ENCODE data around the gene TUBGCP2. TPM values are rescaled to one million over a fixed set of nuclear protein-coding genes. Genes with fewer than 3 reads are reported as not detected.

Gene TUBGCP2
- polyA plus RNA-seq, 1 donor (not counting 4 experiments of a cell fraction or from before 2014, with no cell fraction given) = 55.8 TPM

DNA sequence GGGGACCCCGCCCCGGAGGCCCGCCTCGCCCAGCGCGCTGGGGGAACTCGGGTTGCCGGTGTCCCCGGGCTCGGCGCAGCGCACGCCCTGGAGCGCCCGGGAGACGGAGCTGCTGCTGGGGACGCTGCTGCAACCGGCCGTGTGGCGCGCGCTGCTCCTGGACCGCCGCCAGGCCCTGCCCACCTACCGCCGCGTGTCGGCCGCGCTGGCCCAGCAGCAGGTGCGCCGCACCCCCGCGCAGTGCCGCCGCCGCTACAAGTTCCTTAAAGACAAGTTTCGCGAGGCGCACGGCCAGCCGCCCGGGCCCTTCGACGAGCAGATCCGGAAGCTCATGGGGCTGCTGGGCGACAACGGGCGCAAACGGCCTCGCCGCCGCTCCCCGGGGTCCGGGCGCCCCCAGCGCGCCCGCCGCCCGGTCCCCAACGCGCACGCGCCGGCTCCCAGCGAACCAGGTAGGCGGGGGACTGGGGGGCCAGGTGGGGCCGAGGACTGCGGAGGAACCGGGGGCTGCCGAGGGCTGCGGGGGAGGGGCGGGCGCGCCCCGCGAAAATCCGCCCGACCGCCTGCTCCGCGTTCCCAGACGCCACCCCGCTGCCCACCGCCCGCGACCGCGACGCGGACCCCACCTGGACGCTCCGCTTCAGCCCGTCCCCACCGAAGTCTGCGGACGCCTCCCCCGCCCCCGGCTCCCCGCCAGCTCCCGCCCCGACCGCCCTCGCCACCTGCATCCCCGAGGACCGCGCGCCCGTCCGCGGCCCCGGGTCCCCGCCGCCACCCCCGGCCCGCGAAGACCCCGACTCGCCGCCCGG, 78.1 kb downstream of the TUBGCP2 start:
- dilution Hi-C loops (cut with MboI; ENCODE audit: extremely low pct_ligation_motif_present, low sequenced_read_pairs) = no loop called here
- DNase-seq (ENCODE audit: low read depth, low spot score) (no peak), FAIRE-seq (no peak)
- Histone ChIP-seq H3K9me1 (ENCODE audit: control insufficient read depth, extremely low read depth, insufficient read depth, low read length) (no peaks in the 10 kb centered on the region), H4K20me1 (ENCODE audit: control insufficient read depth, extremely low read depth, insufficient read depth, low read length) (no peaks in the 10 kb centered on the region), H3K4me1 (ENCODE audit: control insufficient read depth, extremely low read depth, insufficient read depth, low read length) (peaks cover 4% of the 10 kb centered on the region), H3K4me2 (ENCODE audit: control insufficient read depth, extremely low read depth, insufficient read depth, low read depth, low read length) (no peak overlapping the region), H2AFZ (ENCODE audit: control insufficient read depth, low read length) (no peak overlapping the region), H3K4me3 (ENCODE audit: control insufficient read depth in 2 of 3, extremely low read depth in 1 of 3, insufficient read depth in 2 of 3, low read depth in 1 of 3, low read length in 3 of 3) (no peak overlapping the region), H3K9ac (ENCODE audit: control insufficient read depth, extremely low read depth, insufficient read depth, low read length) (no peak overlapping the region), H3K36me3 (ENCODE audit: control insufficient read depth in 2 of 2, extremely low read depth in 1 of 2, insufficient read depth in 2 of 2, low read length in 2 of 2) (no peaks in the 10 kb centered on the region), H3K79me2 (ENCODE audit: control insufficient read depth, insufficient read depth, low read length) (no peaks in the 10 kb centered on the region), H3K27ac (ENCODE audit: control insufficient read depth, insufficient read depth, low read length) (no peak overlapping the region), H3K9me3 (ENCODE audit: control insufficient read depth, low read depth, low read length) (no peaks in the 10 kb centered on the region), H3K27me3 (ENCODE audit: control insufficient read depth, extremely low read depth, insufficient read depth, low read length) (peaks cover 76% of the 10 kb centered on the region)
- TF ChIP-seq, protein P1, sequence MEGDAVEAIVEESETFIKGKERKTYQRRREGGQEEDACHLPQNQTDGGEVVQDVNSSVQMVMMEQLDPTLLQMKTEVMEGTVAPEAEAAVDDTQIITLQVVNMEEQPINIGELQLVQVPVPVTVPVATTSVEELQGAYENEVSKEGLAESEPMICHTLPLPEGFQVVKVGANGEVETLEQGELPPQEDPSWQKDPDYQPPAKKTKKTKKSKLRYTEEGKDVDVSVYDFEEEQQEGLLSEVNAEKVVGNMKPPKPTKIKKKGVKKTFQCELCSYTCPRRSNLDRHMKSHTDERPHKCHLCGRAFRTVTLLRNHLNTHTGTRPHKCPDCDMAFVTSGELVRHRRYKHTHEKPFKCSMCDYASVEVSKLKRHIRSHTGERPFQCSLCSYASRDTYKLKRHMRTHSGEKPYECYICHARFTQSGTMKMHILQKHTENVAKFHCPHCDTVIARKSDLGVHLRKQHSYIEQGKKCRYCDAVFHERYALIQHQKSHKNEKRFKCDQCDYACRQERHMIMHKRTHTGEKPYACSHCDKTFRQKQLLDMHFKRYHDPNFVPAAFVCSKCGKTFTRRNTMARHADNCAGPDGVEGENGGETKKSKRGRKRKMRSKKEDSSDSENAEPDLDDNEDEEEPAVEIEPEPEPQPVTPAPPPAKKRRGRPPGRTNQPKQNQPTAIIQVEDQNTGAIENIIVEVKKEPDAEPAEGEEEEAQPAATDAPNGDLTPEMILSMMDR (optimal IDR thresholded peaks at IDR 0.05 in 1 of 3, IDR thresholded peaks at IDR 0.05 in 1 of 3, conservative IDR thresholded peaks at IDR 0.05 in 1 of 3; ENCODE audit: extremely low read depth in 1 of 3, insufficient read depth in 2 of 3, low read length in 3 of 3) = no peak
- peak; percentile 75 for TF ChIP-seq EZH2 (IDR thresholded peaks at IDR 0.05; ENCODE audit: low read length)

DNA sequence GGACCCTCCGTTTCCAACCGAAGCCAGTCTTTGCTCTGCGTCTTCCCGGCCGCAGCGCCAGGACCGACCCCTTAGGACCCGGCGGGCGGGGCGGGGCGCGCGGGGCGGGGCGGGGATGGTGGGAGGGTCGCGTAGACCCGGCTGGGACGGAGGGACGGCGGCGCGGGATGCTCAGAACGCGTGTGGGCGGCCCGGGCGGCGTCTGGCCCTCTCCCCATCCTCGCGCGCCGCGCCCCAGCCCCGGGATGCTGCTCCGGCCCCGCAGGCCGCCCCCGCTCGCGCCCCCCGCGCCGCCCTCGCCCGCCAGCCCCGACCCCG, 78.7 kb downstream of the TUBGCP2 start, which contains the start of gene UTF1:
Gene UTF1, plus strand, starts transcription at position 174 of the 318 bp plus-strand sequence. Its CDS starts 72 bp downstream, at position 246.
- Histone ChIP-seq H3K27me3 (ENCODE audit: control insufficient read depth, extremely low read depth, insufficient read depth, low read length) (peaks cover 73% of the 10 kb centered on the region), H3K9ac (ENCODE audit: control insufficient read depth, extremely low read depth, insufficient read depth, low read length) (no peak within 1 kb of the TSS), H3K79me2 (ENCODE audit: control insufficient read depth, insufficient read depth, low read length) (no peaks in the 10 kb centered on the region), H3K36me3 (ENCODE audit: control insufficient read depth in 2 of 2, extremely low read depth in 1 of 2, insufficient read depth in 2 of 2, low read length in 2 of 2) (no peaks in the 10 kb centered on the region), H3K9me3 (ENCODE audit: control insufficient read depth, low read depth, low read length) (no peaks in the 10 kb centered on the region), H3K27ac (ENCODE audit: control insufficient read depth, insufficient read depth, low read length) (no peak within 1 kb of the TSS), H4K20me1 (ENCODE audit: control insufficient read depth, extremely low read depth, insufficient read depth, low read length) (no peaks in the 10 kb centered on the region), H3K9me1 (ENCODE audit: control insufficient read depth, extremely low read depth, insufficient read depth, low read length) (no peaks in the 10 kb centered on the region), H3K4me1 (ENCODE audit: control insufficient read depth, extremely low read depth, insufficient read depth, low read length) (peaks cover 4% of the 10 kb centered on the region), H3K4me3 (ENCODE audit: control insufficient read depth in 2 of 3, extremely low read depth in 1 of 3, insufficient read depth in 2 of 3, low read depth in 1 of 3, low read length in 3 of 3) (no peak within 1 kb of the TSS), H2AFZ (ENCODE audit: control insufficient read depth, low read length) (no peak within 1 kb of the TSS), H3K4me2 (ENCODE audit: control insufficient read depth, extremely low read depth, insufficient read depth, low read depth, low read length) (no peak within 1 kb of the TSS)
- dilution Hi-C loops (cut with MboI; ENCODE audit: extremely low pct_ligation_motif_present, low sequenced_read_pairs) = no loop called here
- no peak for FAIRE-seq
- TF ChIP-seq EZH2 (IDR thresholded peaks at IDR 0.05; ENCODE audit: low read length) = no peak
- TF ChIP-seq, protein P1 (optimal IDR thresholded peaks at IDR 0.05 in 1 of 3, IDR thresholded peaks at IDR 0.05 in 1 of 3, conservative IDR thresholded peaks at IDR 0.05 in 1 of 3; ENCODE audit: extremely low read depth in 1 of 3, insufficient read depth in 2 of 3, low read length in 3 of 3) = no peak
- DNase-seq (ENCODE audit: low read depth, low spot score) = no peak

Measured in keratinocyte (primary cell).